Fibroblast of villous mesenchyme (primary cell): ENCODE results near the gene CCL8. TPM values are rescaled to one million over a fixed set of nuclear protein-coding genes. Genes with fewer than 3 reads are reported as not detected.

ENCODE experiments used
- DNase-seq: peaks from one replicate; pipeline ENCODE4 v3.0.0-alpha.2; 2010; ENCODE audit warnings: low read depth
- H3K4me3 ChIP-seq: 2 replicates; pipeline ENCODE4 v1.5.1; 2011; ENCODE audit warnings: low read depth, mild to moderate bottlenecking, low read length
- total RNA-seq: library from RNA; depleted of rRNA; stranded (reverse); fragments of >200 nt; gene quantifications from 2 replicates; pipeline ENCODE4 v1.2.3, GENCODE V29; 2012
- TF ChIP-seq, protein P1 (sequence below): IDR thresholded peaks from 2 replicates; pipeline ENCODE4 v1.5.1; 2012; ENCODE audit warnings: low read depth, mild to moderate bottlenecking, low read length; ENCODE audit not compliant: insufficient read depth

Gene CCL8
- total RNA-seq, 1 donor, result not detected

DNA sequence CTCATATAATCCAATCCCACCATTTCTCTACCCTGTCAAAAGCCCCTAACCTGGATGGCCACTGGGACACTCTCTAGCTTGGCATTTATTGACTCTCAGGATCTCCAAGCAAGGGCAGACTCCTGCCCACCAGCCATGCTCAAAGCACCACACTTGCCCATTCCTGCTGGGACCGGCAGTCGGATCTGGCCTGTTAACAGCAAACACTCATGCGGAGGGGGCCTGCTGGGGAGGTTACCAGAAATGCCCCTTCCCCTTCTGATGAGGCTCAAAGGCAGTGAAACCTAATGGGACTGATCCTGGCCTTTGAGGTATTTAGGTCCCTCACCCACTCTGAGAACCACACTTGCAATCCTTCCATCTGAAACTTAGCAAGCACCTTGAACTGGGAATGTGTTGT lies 50.3 kb downstream of the CCL8 start:
- DNase-seq, result no peak
- H3K4me3 ChIP-seq, result no peak overlapping the region
- TF ChIP-seq, protein P1, sequence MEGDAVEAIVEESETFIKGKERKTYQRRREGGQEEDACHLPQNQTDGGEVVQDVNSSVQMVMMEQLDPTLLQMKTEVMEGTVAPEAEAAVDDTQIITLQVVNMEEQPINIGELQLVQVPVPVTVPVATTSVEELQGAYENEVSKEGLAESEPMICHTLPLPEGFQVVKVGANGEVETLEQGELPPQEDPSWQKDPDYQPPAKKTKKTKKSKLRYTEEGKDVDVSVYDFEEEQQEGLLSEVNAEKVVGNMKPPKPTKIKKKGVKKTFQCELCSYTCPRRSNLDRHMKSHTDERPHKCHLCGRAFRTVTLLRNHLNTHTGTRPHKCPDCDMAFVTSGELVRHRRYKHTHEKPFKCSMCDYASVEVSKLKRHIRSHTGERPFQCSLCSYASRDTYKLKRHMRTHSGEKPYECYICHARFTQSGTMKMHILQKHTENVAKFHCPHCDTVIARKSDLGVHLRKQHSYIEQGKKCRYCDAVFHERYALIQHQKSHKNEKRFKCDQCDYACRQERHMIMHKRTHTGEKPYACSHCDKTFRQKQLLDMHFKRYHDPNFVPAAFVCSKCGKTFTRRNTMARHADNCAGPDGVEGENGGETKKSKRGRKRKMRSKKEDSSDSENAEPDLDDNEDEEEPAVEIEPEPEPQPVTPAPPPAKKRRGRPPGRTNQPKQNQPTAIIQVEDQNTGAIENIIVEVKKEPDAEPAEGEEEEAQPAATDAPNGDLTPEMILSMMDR, result no peak

- no peak overlapping the region for H3K4me3 ChIP-seq
- no peak for DNase-seq
- TF ChIP-seq, protein P1, result no peak
Measured at GRCh38 chr17:34370376-34370996, 51.3 kb downstream of the CCL8 start.

GRCh38 chr17:34370997-34371395 lies 51.8 kb downstream of the CCL8 start:
- H3K4me3 ChIP-seq, result no peak overlapping the region
- TF ChIP-seq, protein P1, result no peak
- peak; percentile 3 for DNase-seq

Other genes with a start within 250 kb of the CCL8 start
- gene CCL2, start 64.2 kb upstream of the CCL8 start, total RNA-seq, result 63.8 and 99.3 TPM in 2 replicates
- gene CCL7, start 49.2 kb upstream of the CCL8 start, total RNA-seq, result 0.43 TPM in 1 of 2 replicates, not detected in the other
- gene CCL11, start 33.7 kb upstream of the CCL8 start, total RNA-seq, result not detected in 2 replicates
- gene CCL13, start 37.0 kb downstream of the CCL8 start, total RNA-seq, result not detected in 2 replicates
- not detected in 2 replicates for gene CCL1, start 43.8 kb downstream of the CCL8 start, total RNA-seq